AG09319 (cell line): Measurements from ENCODE around the gene KHSRP.

Source experiments
- DNase-seq: peaks from one replicate; pipeline ENCODE4 v3.0.0-alpha.2; 2010; ENCODE audit warnings: low read depth; ENCODE audit errors: extremely low read depth
- CTCF ChIP-seq: IDR thresholded peaks from 2 replicates; pipeline ENCODE4 v1.5.1; 2011; ENCODE audit warnings: low read depth, mild to moderate bottlenecking, inconsistent platforms, low read length, moderate library complexity

Gene KHSRP

GRCh38 chr19:6450166-6450565, 25.6 kb upstream of the KHSRP start:
- no peak for DNase-seq
- no peak for TF ChIP-seq CTCF

- TF ChIP-seq CTCF: no peak
- DNase-seq: no peak
Measured at GRCh38 chr19:6448045-6448444, 23.4 kb upstream of the KHSRP start.

GRCh38 chr19:6446452-6446851, 21.8 kb upstream of the KHSRP start:
- no peak for TF ChIP-seq CTCF

GRCh38 chr19:6443986-6444385, 19.4 kb upstream of the KHSRP start:
- no peak for TF ChIP-seq CTCF

More at GRCh38 chr19:6446452-6446851, 21.8 kb upstream of the KHSRP start:
- no peak for DNase-seq

GRCh38 chr19:6442087-6442688, 17.6 kb upstream of the KHSRP start:
- no peak for DNase-seq
- TF ChIP-seq CTCF: no peak

More at GRCh38 chr19:6443986-6444385, 19.4 kb upstream of the KHSRP start:
- no peak for DNase-seq

GRCh38 chr19:6440905-6441304, 16.3 kb upstream of the KHSRP start:
- no peak for DNase-seq
- no peak for TF ChIP-seq CTCF

- no peak for DNase-seq
- no peak for TF ChIP-seq CTCF
Measured at GRCh38 chr19:6439743-6440142, 15.1 kb upstream of the KHSRP start.
